Bronchus fibroblast of lung (primary cell): ENCODE data around the gene JAK3. TPM values are rescaled to one million over a fixed set of nuclear protein-coding genes. Genes with fewer than 3 reads are reported as not detected.

Experiments used
- total RNA-seq: library from RNA; depleted of rRNA; stranded (reverse); fragments of >200 nt; gene quantifications from 2 replicates; pipeline ENCODE4 v1.2.3, GENCODE V29; 2015

Gene JAK3
- total RNA-seq: 3.5 and 3.9 TPM in 2 replicates

GRCh38 chr19:17847538-17848366 is at the start of gene JAK3:
Gene JAK3 (minus strand): TSS chr19:17847982. CDS start chr19:17844417, 3,565 bp downstream.

DNA sequence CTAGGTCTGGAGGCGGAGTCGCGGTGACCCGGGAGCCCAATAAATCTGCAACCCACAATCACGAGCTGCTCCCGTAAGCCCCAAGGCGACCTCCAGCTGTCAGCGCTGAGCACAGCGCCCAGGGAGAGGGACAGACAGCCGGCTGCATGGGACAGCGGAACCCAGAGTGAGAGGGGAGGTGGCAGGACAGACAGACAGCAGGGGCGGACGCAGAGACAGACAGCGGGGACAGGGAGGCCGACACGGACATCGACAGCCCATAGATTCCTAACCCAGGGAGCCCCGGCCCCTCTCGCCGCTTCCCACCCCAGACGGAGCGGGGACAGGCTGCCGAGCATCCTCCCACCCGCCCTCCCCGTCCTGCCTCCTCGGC is 24.1 kb upstream of the JAK3 start, which contains the start of gene SLC5A5:
TSS of gene SLC5A5 (plus strand) at position 68 of the 373 bp plus-strand sequence. CDS start 375 bp downstream, outside the sequence.

GRCh38 chr19:17859533-17860330 is 11.9 kb upstream of the JAK3 start, which contains the start of gene RPL18A:
Gene RPL18A (plus strand): TSS chr19:17859910. CDS start chr19:17859957, 47 bp downstream.

DNA sequence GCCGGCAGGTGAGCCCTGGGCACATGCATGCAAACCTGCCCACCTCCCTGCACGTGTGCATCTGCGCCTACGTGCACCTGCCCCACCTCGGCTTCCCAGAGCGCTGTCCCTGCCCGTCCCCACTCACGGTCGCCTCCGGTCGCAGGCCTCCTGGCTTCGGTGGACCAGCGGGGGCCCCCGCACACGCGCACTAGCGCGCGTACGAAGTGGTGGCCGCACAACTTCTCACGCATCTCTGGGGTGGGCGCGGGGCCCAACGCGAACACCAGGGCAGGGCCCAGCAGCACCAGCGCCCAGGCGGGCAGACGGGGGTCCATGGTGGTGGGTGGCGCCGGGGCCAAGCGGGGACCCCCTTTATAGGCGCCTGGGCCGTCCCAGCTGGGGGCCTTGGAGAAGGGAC is 26.6 kb downstream of the JAK3 start, which contains the start of gene INSL3:
TSS of gene INSL3 (minus strand) at position 330 of the 400 bp plus-strand sequence. CDS start at position 317, 13 bp downstream.

DNA sequence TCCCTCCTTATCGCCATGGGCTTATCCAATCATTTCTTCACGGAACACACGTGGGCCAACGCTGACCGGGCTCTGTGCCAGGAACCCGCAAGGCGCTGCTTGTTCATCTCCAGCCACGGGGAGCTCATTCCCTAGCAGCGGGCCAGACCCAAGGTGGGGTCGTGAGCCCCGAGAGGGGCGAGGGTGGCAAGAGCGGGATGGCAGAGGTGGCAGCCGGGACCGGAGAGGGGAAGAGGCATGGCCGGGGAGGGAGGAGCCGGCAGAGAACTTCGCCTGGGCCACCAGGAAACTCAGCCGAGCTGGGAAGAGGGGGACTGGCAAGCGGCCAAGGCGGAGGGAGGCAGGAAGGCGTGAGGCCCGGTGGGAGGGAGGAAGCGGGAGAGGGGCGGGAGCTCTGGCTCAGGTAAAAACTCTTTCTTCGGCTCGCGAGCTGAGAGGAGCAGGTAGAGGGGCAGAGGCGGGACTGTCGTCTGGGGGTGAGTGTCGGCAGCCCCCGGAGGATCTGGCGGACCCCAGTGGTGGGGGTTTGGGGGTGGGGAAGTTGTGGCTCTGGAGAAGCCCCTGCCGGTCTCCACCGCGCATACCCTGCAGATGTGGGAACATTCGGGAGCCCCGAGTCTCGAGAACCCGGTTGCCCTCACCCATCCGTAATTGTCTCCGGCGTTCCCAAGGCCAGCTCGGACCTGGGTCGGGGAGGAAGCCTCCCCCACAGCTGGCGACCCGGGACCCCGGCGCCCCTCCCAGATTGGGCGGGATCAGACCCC is 52.9 kb downstream of the JAK3 start, which contains the start of gene B3GNT3:
TSS of gene B3GNT3 (plus strand) at position 408 of the 764 bp plus-strand sequence. CDS start 12,670 bp downstream, outside the sequence.

Other genes with a start within 250 kb of the JAK3 start
- under 0.01 TPM in 1 of 2 replicates, not detected in the other for gene UNC13A, start 159.6 kb downstream of the JAK3 start, total RNA-seq
- gene MAP1S, start 128.5 kb downstream of the JAK3 start, total RNA-seq: 28.4 and 35.2 TPM in 2 replicates
- gene FCHO1, start 96.5 kb downstream of the JAK3 start, total RNA-seq: 1.0 and 1.8 TPM in 2 replicates
- 0.15 TPM in 1 of 2 replicates, not detected in the other for gene B3GNT3, start 52.8 kb downstream of the JAK3 start, total RNA-seq
- not detected in 2 replicates for gene INSL3, start 26.5 kb downstream of the JAK3 start, total RNA-seq
- gene RPL18A, start 11.9 kb upstream of the JAK3 start, total RNA-seq: 2,017 and 2,263 TPM in 2 replicates
- gene SLC5A5, start 24.0 kb upstream of the JAK3 start, total RNA-seq: not detected in 2 replicates
- gene CCDC124, start 85.0 kb upstream of the JAK3 start, total RNA-seq: 98.2 and 102 TPM in 2 replicates
- 0.15 and 0.34 TPM in 2 replicates for gene KCNN1, start 119.1 kb upstream of the JAK3 start, total RNA-seq
- gene ARRDC2, start 160.2 kb upstream of the JAK3 start, total RNA-seq: 4.2 and 4.7 TPM in 2 replicates
- gene IL12RB1, start 239.0 kb upstream of the JAK3 start, total RNA-seq: not detected in 2 replicates
- 2.7 and 3.4 TPM in 2 replicates for gene MAST3, start 249.8 kb upstream of the JAK3 start, total RNA-seq